Neutrophil (primary cell): ENCODE data around the gene GALNT18.

Experiments used
- H3K27ac ChIP-seq: fragments of 200-600 bp; sonication (generic); 2 replicates; pipeline ENCODE4 v1.5.1; 2016; ENCODE audit warnings: mild to moderate bottlenecking, moderate library complexity
- H3K27me3 ChIP-seq: fragments of 200-600 bp; sonication (generic); 2 replicates; pipeline ENCODE4 v1.6.0; 2016; ENCODE audit warnings: mild to moderate bottlenecking
- H3K36me3 ChIP-seq: fragments of 200-600 bp; sonication (generic); 2 replicates; pipeline ENCODE4 v1.5.1; 2017
- H3K4me1 ChIP-seq, 2 experiments: fragments of 200-600 bp in 1 of 2; sonication (generic) in 1 of 2; 1 replicate in 1 of 2; 2 replicates in 1 of 2; pipeline versions ENCODE4 v1.5.1 to v1.6.1; 2013 to 2016; ENCODE audit warnings: low read depth in 1 of 2, low read length in 1 of 2, mild to moderate bottlenecking in 1 of 2, moderate library complexity in 1 of 2; ENCODE audit not compliant: control insufficient read depth in 1 of 2, insufficient read depth in 1 of 2
- H3K4me3 ChIP-seq, 2 experiments: fragments of 200-600 bp in 1 of 2; sonication (generic) in 1 of 2; 1 replicate in 1 of 2; 2 replicates in 1 of 2; pipeline ENCODE4 v1.5.1; 2013 to 2016; ENCODE audit warnings: low read depth in 1 of 2, low read length in 1 of 2, mild to moderate bottlenecking in 1 of 2, moderate library complexity in 1 of 2
- H3K9me3 ChIP-seq: fragments of 200-600 bp; sonication (generic); 2 replicates; pipeline ENCODE4 v1.5.1; 2016
- TF ChIP-seq, protein P1 (sequence below): fragments of 200-600 bp; sonication (generic); IDR thresholded peaks from 2 replicates; pipeline ENCODE4 v1.5.1; 2016; ENCODE audit warnings: antibody characterized with exemption

Gene GALNT18

GRCh38 chr11:11416502-11416901, 205.3 kb downstream of the GALNT18 start:
- H3K4me3 ChIP-seq: no peak overlapping the region
- no peak overlapping the region for H3K27ac ChIP-seq
- TF ChIP-seq, protein P1, sequence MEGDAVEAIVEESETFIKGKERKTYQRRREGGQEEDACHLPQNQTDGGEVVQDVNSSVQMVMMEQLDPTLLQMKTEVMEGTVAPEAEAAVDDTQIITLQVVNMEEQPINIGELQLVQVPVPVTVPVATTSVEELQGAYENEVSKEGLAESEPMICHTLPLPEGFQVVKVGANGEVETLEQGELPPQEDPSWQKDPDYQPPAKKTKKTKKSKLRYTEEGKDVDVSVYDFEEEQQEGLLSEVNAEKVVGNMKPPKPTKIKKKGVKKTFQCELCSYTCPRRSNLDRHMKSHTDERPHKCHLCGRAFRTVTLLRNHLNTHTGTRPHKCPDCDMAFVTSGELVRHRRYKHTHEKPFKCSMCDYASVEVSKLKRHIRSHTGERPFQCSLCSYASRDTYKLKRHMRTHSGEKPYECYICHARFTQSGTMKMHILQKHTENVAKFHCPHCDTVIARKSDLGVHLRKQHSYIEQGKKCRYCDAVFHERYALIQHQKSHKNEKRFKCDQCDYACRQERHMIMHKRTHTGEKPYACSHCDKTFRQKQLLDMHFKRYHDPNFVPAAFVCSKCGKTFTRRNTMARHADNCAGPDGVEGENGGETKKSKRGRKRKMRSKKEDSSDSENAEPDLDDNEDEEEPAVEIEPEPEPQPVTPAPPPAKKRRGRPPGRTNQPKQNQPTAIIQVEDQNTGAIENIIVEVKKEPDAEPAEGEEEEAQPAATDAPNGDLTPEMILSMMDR: no peak
- no peaks in the 10 kb centered on the region for H3K36me3 ChIP-seq
- H3K27me3 ChIP-seq: peaks cover 98% of the 10 kb centered on the region
- no peaks in the 10 kb centered on the region for H3K9me3 ChIP-seq
- H3K4me1 ChIP-seq: peaks cover 8 to 10% of the 10 kb centered on the region in 2 experiments

DNA sequence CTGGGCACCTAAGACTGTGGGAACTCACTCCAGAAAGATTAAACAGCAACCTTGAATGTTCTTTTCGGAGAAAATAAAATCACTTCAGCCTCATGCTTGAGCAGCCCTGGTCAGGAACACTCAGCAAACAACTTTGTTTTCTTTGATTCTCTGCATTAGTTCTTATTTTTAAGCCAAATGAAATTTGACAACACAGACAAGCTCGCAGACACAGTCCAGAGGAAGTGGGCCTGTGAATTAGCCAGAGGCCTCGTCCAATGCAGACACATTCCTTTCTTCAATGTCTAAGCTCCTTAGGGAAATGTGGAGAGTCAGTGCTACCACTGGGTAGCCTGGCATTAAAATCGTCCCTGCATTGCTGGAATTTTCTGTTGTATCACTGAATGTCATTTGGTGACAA, 205.9 kb downstream of the GALNT18 start:
- peaks cover 8 to 10% of the 10 kb centered on the region in 2 experiments for H3K4me1 ChIP-seq
- no peaks in the 10 kb centered on the region for H3K9me3 ChIP-seq
- H3K27ac ChIP-seq: no peak overlapping the region
- peaks cover 98% of the 10 kb centered on the region for H3K27me3 ChIP-seq
- TF ChIP-seq, protein P1: no peak
- no peaks in the 10 kb centered on the region for H3K36me3 ChIP-seq
- no peak overlapping the region for H3K4me3 ChIP-seq

DNA sequence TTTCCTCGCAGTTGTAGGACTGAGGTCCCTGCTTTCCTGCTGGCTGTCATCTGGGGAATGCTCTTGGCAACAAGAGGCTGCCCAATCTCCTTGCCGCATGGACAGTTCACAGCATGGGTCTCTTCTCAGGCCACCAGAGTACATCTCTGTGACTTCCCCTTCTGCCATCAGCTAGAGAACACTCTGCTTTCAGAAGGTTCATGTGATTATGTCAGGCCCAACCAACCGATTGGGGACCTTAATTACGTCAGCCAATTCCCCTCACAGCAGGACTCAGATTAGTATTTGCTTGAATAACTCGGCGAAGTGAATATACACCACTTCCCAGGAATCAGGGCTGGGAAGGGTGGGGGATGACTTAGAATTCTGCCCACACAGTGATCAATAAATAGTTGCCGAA, 206.8 kb downstream of the GALNT18 start:
- Histone ChIP-seq H3K4me1 (peaks cover 8 to 10% of the 10 kb centered on the region in 2 experiments), H3K4me3 (no peak overlapping the region), H3K9me3 (no peaks in the 10 kb centered on the region), H3K27ac (no peak overlapping the region), H3K27me3 (peaks cover 98% of the 10 kb centered on the region), H3K36me3 (no peaks in the 10 kb centered on the region)
- TF ChIP-seq, protein P1: no peak

DNA sequence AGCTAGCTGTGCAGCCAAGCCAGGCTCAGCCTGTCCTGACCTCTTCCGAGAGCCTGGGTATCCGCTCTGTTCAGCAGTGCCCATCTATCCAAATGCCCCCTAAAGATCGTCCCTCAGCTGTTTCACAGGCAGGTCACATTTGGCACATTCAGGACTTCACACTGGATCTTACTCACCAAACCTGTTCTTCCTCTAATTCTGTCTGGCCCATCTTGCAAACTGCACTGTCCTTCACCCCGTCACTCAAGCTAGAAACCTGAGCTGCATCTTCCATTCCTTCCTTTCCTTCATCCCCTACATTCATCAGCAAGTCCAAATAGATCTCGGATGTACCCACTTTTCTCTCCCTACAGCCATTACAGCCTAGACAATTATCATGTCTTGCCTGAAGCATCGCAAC, 208.0 kb downstream of the GALNT18 start:
- peaks cover 100% of the 10 kb centered on the region for H3K27me3 ChIP-seq

DNA sequence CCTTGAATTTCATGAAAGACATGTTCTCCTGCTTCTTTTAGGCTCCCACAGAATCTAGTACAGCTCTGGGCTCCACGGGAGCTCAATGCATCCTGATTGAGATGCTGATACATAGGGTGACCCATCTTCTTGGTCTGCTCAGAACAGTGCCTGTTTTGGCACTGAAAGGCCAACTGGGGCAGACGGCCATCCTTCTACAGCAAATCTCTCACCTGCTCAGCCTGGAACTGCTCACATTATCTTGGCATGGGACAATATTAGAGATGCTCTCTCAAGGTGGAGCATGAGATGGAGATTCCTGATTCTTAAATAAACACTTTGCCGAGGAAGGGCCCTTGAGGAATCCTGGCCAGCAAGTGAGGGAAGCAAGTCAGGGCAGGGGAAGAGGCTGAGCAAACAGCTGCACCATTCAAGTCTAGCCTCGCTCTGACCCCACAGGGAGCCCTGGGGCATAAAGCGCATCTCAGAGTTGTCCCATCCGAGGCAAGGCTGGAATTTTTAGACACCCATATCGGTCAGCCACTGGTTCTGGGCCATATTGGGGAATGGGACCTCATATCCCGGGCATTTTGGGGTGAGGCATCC, 210.3 kb downstream of the GALNT18 start:
- Histone ChIP-seq H3K4me1 (peaks cover 3 to 5% of the 10 kb centered on the region in 2 experiments), H3K27me3 (peaks cover 96% of the 10 kb centered on the region)

More for the DNA sequence above, 208.0 kb downstream of the GALNT18 start:
- TF ChIP-seq, protein P1: no peak
- H3K4me3 ChIP-seq: no peak overlapping the region
- H3K27ac ChIP-seq: no peak overlapping the region
- H3K9me3 ChIP-seq: no peaks in the 10 kb centered on the region
- no peaks in the 10 kb centered on the region for H3K36me3 ChIP-seq
- peaks cover 8 to 10% of the 10 kb centered on the region in 2 experiments for H3K4me1 ChIP-seq

More for the DNA sequence above, 210.3 kb downstream of the GALNT18 start:
- Histone ChIP-seq H3K27ac (no peak overlapping the region), H3K9me3 (no peaks in the 10 kb centered on the region), H3K36me3 (no peaks in the 10 kb centered on the region), H3K4me3 (no peak overlapping the region)
- TF ChIP-seq, protein P1: no peak
